CD4-positive, alpha-beta T cell (primary cell): ENCODE data around the gene FRMD4B. TPM values are rescaled to one million over a fixed set of nuclear protein-coding genes. Genes with fewer than 3 reads are reported as not detected.

Experiments
- ATAC-seq: fragments of 200-7000 bp; cut with Tn5 transposase; one replicate; pipeline ENCODE4 v1.10.0; 2022; ENCODE audit warnings: mild to moderate bottlenecking; ENCODE audit not compliant: poor library complexity
- CTCF ChIA-PET: fragments of 350-600 bp; sonication (Branson Sonifier 250); formaldehyde crosslinking; loops from one replicate; lab custom pipeline; 2021; ENCODE audit warnings: antibody characterized with exemption, inconsistent platforms; lab: Charles Lee
- POLR2A ChIA-PET: fragments of 350-600 bp; sonication (Branson Sonifier 250); formaldehyde crosslinking; loops from one replicate; lab custom pipeline; 2021; ENCODE audit warnings: antibody characterized with exemption, inconsistent platforms; lab: Charles Lee
- DNase-seq, 14 experiments: peaks; one replicate each; pipeline ENCODE4 v3.0.0-alpha.2; 2013 to 2020; ENCODE audit warnings: mixed read lengths in 2 of 14
- H3K27ac ChIP-seq, 2 donors: one replicate each; pipeline versions ENCODE4 v1.5.1 to v1.7.0; 2013; ENCODE audit warnings: low read length in 2 of 2, low read depth in 1 of 2, mild to moderate bottlenecking in 1 of 2
- H3K27me3 ChIP-seq, 2 experiments: 1 replicate in 1 of 2; 2 replicates in 1 of 2; pipeline versions ENCODE4 v1.6.1 to v1.7.0; 2013; ENCODE audit warnings: low read length in 2 of 2, control low read depth in 1 of 2, mild to moderate bottlenecking in 1 of 2, moderate library complexity in 1 of 2; ENCODE audit not compliant: insufficient read depth in 2 of 2, control insufficient read depth in 1 of 2
- H3K36me3 ChIP-seq: one replicate; pipeline ENCODE4 v1.6.1; 2013; ENCODE audit warnings: low read length, control low read depth; ENCODE audit not compliant: insufficient read depth
- H3K4me1 ChIP-seq: one replicate; pipeline ENCODE4 v1.6.1; 2013; ENCODE audit warnings: low read length, control low read depth; ENCODE audit not compliant: insufficient read depth
- H3K4me3 ChIP-seq: one replicate; pipeline ENCODE4 v1.5.1; 2013; ENCODE audit warnings: mild to moderate bottlenecking, low read length, moderate library complexity
- H3K9me3 ChIP-seq, 2 experiments: 1 replicate in 1 of 2; 2 replicates in 1 of 2; pipeline versions ENCODE4 v1.6.1 to v1.7.0; 2013; ENCODE audit warnings: low read length in 2 of 2, mild to moderate bottlenecking in 2 of 2, control low read depth in 1 of 2, moderate library complexity in 1 of 2; ENCODE audit not compliant: control insufficient read depth in 1 of 2, insufficient read depth in 1 of 2
- H3K27ac Mint-ChIP-seq: one replicate; pipeline ENCODE4 v1.8.0; 2020; ENCODE audit warnings: mixed read lengths
- H3K27me3 Mint-ChIP-seq: one replicate; pipeline ENCODE4 v1.8.0; 2021; ENCODE audit warnings: mixed read lengths
- H3K36me3 Mint-ChIP-seq: one replicate; pipeline ENCODE4 v1.8.0; 2021; ENCODE audit warnings: low read depth, mixed read lengths
- H3K4me1 Mint-ChIP-seq: one replicate; pipeline ENCODE4 v1.8.0; 2021; ENCODE audit warnings: low read depth, mixed read lengths
- H3K4me3 Mint-ChIP-seq: one replicate; pipeline ENCODE4 v1.8.0; 2020; ENCODE audit warnings: mild to moderate bottlenecking, mixed read lengths
- H3K9me3 Mint-ChIP-seq: one replicate; pipeline ENCODE4 v1.8.0; 2020; ENCODE audit warnings: mixed read lengths
- intact Hi-C, 2 experiments: fragments of 100-400 bp; cut with DNase I in 1 of 2; cut with micrococcal nuclease in 1 of 2; formaldehyde crosslinking; loops; one replicate each; pipeline versions ENCODE4 v1.15.1 to v1.9.0; 2023 to 2025; cut with DNase I, micrococcal nuclease
- total RNA-seq, 174 experiments: library from RNA in 2 of 174; stranded (reverse) in 2 of 174; gene quantifications; one replicate each; pipeline ENCODE4 v1.2.3 and lab custom pipeline; 2021 to 2026
- TF ChIP-seq, protein P1 (sequence below): fragments of 200-600 bp; IDR thresholded peaks from one replicate; pipeline ENCODE4 v1.8.0; 2022; ENCODE audit warnings: antibody characterized with exemption, mild to moderate bottlenecking

FRMD4B gene
- total RNA-seq, 2 experiments from 2014 or later, result 5.5 to 7.7 TPM

DNA sequence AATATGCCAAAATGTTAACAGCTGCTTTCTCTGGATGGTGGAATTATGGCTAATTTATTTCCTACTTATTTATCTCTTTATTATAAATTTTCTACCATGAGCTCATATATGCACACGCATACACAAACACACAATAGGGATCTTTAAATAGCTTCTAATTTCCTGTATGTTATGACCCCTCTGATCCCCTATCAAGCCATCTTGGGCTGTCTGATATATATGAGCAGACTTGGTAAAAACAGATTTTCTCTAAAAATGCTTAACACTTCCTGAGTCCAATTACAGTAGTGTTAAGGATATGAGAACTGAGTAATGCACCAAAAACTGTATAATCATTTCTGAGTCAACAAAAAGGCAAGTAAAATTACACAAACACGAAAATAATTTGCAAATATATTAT, 211.4 kb downstream of the FRMD4B start:
- ATAC-seq (no peak), DNase-seq (no peak)
- Mint-ChIP-seq H3K36me3 (no peaks in the 10 kb centered on the region), H3K9me3 (no peaks in the 10 kb centered on the region), H3K27ac (no peak overlapping the region), H3K4me1 (peaks cover 6% of the 10 kb centered on the region), H3K27me3 (no peaks in the 10 kb centered on the region), H3K4me3 (no peak overlapping the region)
- intact Hi-C loops, result no loop called here
- no peaks in the 10 kb centered on the region for H3K27me3 ChIP-seq
- no peak overlapping the region for H3K27ac ChIP-seq
- POLR2A ChIA-PET, result no interaction called here
- peaks cover 6% of the 10 kb centered on the region for H3K4me1 ChIP-seq
- H3K36me3 ChIP-seq, result peaks cover 62% of the 10 kb centered on the region
- CTCF ChIA-PET, result interaction anchor here (1.4 to 2.8 kb wide), 3 partner anchors 9 to 132 kb away, joined by 3 to 11 read pairs (median 7); no protein-coding TSS in a partner anchor
- H3K4me3 ChIP-seq, result no peak overlapping the region
- TF ChIP-seq, protein P1, sequence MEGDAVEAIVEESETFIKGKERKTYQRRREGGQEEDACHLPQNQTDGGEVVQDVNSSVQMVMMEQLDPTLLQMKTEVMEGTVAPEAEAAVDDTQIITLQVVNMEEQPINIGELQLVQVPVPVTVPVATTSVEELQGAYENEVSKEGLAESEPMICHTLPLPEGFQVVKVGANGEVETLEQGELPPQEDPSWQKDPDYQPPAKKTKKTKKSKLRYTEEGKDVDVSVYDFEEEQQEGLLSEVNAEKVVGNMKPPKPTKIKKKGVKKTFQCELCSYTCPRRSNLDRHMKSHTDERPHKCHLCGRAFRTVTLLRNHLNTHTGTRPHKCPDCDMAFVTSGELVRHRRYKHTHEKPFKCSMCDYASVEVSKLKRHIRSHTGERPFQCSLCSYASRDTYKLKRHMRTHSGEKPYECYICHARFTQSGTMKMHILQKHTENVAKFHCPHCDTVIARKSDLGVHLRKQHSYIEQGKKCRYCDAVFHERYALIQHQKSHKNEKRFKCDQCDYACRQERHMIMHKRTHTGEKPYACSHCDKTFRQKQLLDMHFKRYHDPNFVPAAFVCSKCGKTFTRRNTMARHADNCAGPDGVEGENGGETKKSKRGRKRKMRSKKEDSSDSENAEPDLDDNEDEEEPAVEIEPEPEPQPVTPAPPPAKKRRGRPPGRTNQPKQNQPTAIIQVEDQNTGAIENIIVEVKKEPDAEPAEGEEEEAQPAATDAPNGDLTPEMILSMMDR, result no peak
- H3K9me3 ChIP-seq, result no peaks in the 10 kb centered on the region

DNA sequence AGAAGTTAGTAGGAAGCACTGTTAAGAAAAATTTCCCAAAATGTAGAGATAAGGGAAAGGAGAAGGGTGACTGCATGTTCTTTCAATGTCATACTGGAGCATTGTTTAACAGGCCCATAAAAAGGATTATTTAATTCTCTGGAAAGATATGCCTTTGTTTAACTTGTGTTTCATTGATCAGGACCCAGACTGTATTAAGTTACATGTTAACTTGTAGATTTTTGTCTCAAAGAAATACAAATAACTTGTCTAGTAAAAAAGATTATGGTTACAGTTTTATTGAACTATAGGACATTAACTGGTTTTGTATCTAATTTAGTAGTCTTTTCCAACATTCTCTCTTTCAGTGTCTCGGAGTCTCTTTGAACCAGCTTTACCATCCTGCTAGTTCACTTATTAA, 213.8 kb downstream of the FRMD4B start:
- H3K4me3 ChIP-seq, result no peak overlapping the region
- TF ChIP-seq, protein P1, result no peak
- H3K9me3 Mint-ChIP-seq, result no peaks in the 10 kb centered on the region
- POLR2A ChIA-PET, result no interaction called here
- no peak overlapping the region for H3K27ac ChIP-seq
- CTCF ChIA-PET, result interaction anchor here (1.7 kb wide), 1 partner anchor 134 kb away, joined by 4 read pairs; no protein-coding TSS in a partner anchor
- H3K36me3 ChIP-seq, result peaks cover 49% of the 10 kb centered on the region
- H3K4me1 ChIP-seq, result no peaks in the 10 kb centered on the region
- H3K27ac Mint-ChIP-seq, result no peak overlapping the region
- DNase-seq (no peak), ATAC-seq (no peak)
- H3K9me3 ChIP-seq, result no peaks in the 10 kb centered on the region
- no peaks in the 10 kb centered on the region for H3K27me3 ChIP-seq
- H3K4me1 Mint-ChIP-seq, result no peaks in the 10 kb centered on the region
- no peak overlapping the region for H3K4me3 Mint-ChIP-seq
- H3K27me3 Mint-ChIP-seq, result no peaks in the 10 kb centered on the region
- intact Hi-C loops, result no loop called here
- H3K36me3 Mint-ChIP-seq, result no peaks in the 10 kb centered on the region

DNA sequence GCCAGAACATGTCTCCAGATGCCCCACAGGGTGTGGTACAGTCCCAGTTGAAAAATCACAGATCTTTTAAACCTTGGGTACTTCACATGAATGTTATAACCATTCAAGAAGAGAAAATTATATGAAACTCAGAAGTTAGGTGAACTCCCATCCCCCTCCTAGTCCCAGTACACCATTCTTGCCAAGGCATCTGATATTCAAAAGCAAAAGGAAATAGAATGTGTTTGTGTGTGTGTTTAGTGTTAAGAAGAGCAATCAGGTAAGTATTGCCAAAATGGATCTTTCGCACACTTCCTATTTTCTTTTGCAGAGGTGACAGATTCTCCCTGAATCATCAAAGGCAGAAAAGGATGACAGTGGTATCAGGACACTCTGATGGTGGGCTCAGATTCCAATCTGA, 219.4 kb downstream of the FRMD4B start:
- CTCF ChIA-PET, result interaction anchor here (1.4 kb wide), 1 partner anchor 140 kb away, joined by 3 read pairs; no protein-coding TSS in a partner anchor
- Histone ChIP-seq H3K4me3 (no peak overlapping the region), H3K4me1 (no peaks in the 10 kb centered on the region), H3K9me3 (no peaks in the 10 kb centered on the region), H3K36me3 (peaks cover 12% of the 10 kb centered on the region), H3K27me3 (no peaks in the 10 kb centered on the region), H3K27ac (no peak overlapping the region)
- Mint-ChIP-seq H3K27ac (no peak overlapping the region), H3K36me3 (no peaks in the 10 kb centered on the region), H3K9me3 (no peaks in the 10 kb centered on the region), H3K4me3 (no peak overlapping the region), H3K4me1 (no peaks in the 10 kb centered on the region), H3K27me3 (no peaks in the 10 kb centered on the region)
- ATAC-seq (no peak), DNase-seq (no peak)
- TF ChIP-seq, protein P1, result no peak
- intact Hi-C loops, result no loop called here
- POLR2A ChIA-PET, result no interaction called here
